Ascending aorta (tissue), 2 donors: ENCODE results near the gene LSS. TPM values are rescaled to one million over a fixed set of nuclear protein-coding genes. Genes with fewer than 3 reads are reported as not detected.

Experiments
- DNase-seq, 2 donors: peaks; one replicate each; pipeline ENCODE4 v3.0.0-alpha.2; 2019; ENCODE audit warnings: low spot score in 2 of 2
- H3K27ac ChIP-seq, 2 donors: fragments of 200-600 bp; sonication (generic); one replicate each; pipeline ENCODE4 v1.5.1; 2016 to 2017; ENCODE audit warnings: mild to moderate bottlenecking in 1 of 2
- H3K27me3 ChIP-seq: fragments of 200-600 bp; sonication (generic); one replicate; pipeline ENCODE4 v1.5.1; 2017
- H3K36me3 ChIP-seq, 2 donors: fragments of 200-600 bp; sonication (generic); one replicate each; pipeline ENCODE4 v1.5.1; 2016
- H3K4me1 ChIP-seq, 2 donors: fragments of 200-600 bp; sonication (generic); one replicate each; pipeline ENCODE4 v1.5.1; 2016 to 2017; ENCODE audit warnings: mild to moderate bottlenecking in 1 of 2
- H3K4me3 ChIP-seq, 2 donors: fragments of 200-600 bp; sonication (generic); one replicate each; pipeline ENCODE4 v1.5.1; 2016 to 2017; ENCODE audit warnings: mild to moderate bottlenecking in 1 of 2
- H3K9me3 ChIP-seq, 2 donors: fragments of 200-600 bp; sonication (generic); one replicate each; pipeline ENCODE4 v1.5.1; 2016
- intact Hi-C: fragments of 100-400 bp; cut with DNase I; formaldehyde crosslinking; loops from one replicate; pipeline ENCODE4 v1.15.1; 2023
- total RNA-seq: library from RNA; depleted of rRNA; stranded (reverse); fragments of >200 nt; gene quantifications from one replicate; pipeline ENCODE4 v1.1.0, GENCODE V29; 2016
- TF ChIP-seq, protein P1 (sequence below), 3 experiments: fragments of 200-600 bp in 2 of 3; fragments of 450-650 bp in 1 of 3; sonication (generic) in 2 of 3; IDR thresholded peaks; one replicate each; pipeline ENCODE4 v1.5.1; 2016 to 2019; ENCODE audit warnings: antibody characterized with exemption in 3 of 3, mild to moderate bottlenecking in 1 of 3, moderate library complexity in 1 of 3

Gene LSS
- total RNA-seq, 1 donor from 2014 or later, result 49.4 TPM

DNA sequence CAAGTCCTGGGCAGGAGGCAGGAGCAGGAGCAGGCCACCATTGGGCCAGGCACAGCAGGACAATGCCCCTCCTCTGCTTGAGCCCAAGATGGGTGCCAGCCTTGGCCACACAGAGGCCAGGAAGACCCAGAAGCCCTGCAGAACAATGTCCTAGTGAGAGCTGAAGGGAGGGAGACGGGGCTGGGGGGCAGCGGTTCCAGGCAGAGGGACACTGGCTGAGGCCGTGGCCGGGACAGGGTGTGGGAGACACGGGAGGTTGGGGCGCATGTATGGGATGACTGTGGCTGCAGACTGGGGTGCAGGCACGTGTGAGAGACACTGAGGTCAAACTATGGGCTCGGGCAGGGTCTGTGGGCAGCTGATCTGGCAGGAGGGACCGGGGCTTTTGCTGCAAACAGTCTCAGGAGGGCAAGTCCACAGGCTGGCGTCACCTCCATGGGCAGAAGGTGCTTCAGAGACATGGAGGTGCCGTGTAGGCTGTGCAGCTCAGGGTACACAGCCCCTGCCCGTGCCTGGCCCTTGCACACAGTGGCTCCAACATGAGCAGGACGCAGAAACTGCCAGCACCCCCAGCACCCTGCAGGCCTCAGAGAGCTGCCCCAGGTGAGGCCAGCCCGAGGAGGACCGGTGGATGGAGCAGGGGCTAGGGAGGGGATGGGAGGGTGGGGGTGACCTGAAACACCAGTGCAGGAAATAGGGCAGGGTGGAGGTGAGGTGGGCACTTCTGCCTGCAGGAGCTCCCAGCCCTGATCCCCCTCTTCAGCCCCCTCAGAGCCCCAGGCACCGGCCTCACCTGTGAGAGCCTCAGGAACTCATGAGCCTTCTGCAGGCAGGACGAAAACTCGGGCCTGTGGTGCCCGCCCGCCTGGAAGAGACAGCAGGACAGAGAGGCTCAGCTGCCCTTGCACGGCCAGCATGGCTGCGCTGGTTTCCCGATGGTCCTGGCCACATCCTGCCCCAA, 19.5 kb downstream of the LSS start:
- Histone ChIP-seq H3K4me1 (no peaks in the 10 kb centered on the region), H3K4me3 (no peak overlapping the region), H3K27ac (no peak overlapping the region), H3K9me3 (no peaks in the 10 kb centered on the region), H3K36me3 (peaks cover 77 to 89% of the 10 kb centered on the region in 2 donors), H3K27me3 (no peaks in the 10 kb centered on the region)
- TF ChIP-seq, protein P1, sequence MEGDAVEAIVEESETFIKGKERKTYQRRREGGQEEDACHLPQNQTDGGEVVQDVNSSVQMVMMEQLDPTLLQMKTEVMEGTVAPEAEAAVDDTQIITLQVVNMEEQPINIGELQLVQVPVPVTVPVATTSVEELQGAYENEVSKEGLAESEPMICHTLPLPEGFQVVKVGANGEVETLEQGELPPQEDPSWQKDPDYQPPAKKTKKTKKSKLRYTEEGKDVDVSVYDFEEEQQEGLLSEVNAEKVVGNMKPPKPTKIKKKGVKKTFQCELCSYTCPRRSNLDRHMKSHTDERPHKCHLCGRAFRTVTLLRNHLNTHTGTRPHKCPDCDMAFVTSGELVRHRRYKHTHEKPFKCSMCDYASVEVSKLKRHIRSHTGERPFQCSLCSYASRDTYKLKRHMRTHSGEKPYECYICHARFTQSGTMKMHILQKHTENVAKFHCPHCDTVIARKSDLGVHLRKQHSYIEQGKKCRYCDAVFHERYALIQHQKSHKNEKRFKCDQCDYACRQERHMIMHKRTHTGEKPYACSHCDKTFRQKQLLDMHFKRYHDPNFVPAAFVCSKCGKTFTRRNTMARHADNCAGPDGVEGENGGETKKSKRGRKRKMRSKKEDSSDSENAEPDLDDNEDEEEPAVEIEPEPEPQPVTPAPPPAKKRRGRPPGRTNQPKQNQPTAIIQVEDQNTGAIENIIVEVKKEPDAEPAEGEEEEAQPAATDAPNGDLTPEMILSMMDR (IDR thresholded peaks at IDR 0.05), result no peak
- intact Hi-C loops, result no loop called here
- DNase-seq, result peak in 1 of 2 donors; percentile 57

DNA sequence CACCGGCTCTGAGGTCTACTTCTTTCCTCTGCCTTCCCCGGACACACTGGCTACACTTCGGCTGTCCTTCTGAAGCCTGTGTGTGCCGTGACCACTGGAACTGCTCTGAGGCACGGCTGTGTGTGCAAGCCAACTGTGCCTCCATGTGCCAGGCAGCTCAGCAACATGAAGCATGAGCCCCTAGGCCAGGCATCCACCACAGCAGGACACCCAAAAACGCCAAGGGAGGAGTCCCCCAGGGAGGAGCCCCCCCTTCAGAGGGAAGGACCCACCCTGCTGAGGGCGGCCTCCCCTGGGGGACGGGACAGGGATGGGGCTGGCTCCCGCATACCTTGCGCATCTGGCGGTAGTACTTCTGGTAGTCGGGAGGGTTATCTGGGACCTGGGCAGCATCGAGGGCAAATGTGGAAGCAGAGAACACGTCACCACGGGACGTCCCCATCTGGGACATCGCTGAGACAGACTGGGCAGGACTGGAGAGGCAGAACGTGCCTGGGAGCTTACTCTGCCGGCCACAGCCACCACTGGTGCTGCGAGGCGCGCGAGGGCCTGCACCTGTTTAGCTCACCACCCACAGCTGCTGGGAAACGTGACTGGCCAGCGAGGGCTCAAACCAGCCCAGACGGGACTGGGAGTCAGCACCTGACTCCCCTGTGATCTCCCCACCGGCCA, 20.5 kb downstream of the LSS start:
- DNase-seq, result peak in 1 of 2 donors; percentile 53
- TF ChIP-seq, protein P1 (IDR thresholded peaks at IDR 0.05), result no peak
- Histone ChIP-seq H3K4me1 (no peaks in the 10 kb centered on the region), H3K27ac (no peak overlapping the region), H3K9me3 (no peaks in the 10 kb centered on the region), H3K27me3 (no peaks in the 10 kb centered on the region), H3K4me3 (no peak overlapping the region), H3K36me3 (peaks cover 77 to 87% of the 10 kb centered on the region in 2 donors)
- intact Hi-C loops, result no loop called here

DNA sequence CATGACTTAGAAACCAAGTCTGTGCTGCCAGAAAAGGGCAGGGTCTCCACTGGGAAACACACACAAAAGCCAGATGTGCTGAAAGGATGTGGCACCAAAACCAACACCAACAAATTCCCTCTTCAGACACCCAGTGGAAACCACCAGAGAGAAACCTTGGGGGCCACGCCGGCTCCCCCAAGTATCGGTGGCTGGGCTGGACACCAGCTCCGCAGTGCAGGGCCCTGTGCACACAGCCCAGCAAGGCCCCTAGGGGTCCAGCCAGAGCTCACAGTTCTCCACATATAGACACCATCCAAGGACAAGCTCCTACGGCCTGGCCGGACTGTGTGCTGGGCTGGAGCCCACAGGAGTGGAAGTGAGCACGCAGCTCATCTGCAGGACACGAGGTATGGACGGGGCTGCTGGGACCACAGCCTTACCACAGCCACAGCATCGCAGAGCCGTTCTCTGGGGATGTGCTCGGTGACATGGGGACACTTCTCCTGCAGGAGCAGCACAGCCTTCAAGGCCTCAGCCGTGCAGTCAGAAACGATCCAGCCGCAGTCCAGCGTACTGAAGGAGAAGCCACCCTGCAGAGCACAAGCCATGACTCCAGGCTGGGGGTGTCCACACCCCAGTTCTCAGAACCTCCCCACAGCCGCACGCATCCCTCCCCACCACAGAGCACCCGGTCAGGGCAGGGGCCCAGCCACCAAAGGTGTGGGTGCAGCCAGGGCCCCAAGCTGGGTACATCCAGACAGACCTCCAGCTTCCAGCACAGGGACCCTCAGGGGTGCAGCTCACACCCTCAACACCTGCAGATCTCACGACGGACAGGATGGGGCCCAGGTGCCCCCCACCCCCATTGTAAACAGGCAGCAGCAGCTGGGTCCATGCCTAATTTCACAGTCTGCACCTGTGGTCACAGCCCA, 21.3 kb downstream of the LSS start:
- DNase-seq, result peak in 1 of 2 donors; percentile 58
- H3K36me3 ChIP-seq, result peaks cover 75 to 87% of the 10 kb centered on the region in 2 donors
- H3K27ac ChIP-seq, result no peak overlapping the region
- H3K4me1 ChIP-seq, result no peaks in the 10 kb centered on the region
- H3K27me3 ChIP-seq, result no peaks in the 10 kb centered on the region
- no peak overlapping the region for H3K4me3 ChIP-seq
- intact Hi-C loops, result no loop called here
- H3K9me3 ChIP-seq, result no peaks in the 10 kb centered on the region
- TF ChIP-seq, protein P1 (IDR thresholded peaks at IDR 0.05), result no peak

- no peak overlapping the region for H3K27ac ChIP-seq
- intact Hi-C loops, result no loop called here
- no peak overlapping the region for H3K4me3 ChIP-seq
- H3K9me3 ChIP-seq, result no peaks in the 10 kb centered on the region
- DNase-seq, result peak in 1 of 2 donors; percentile 43
- peaks cover 70 to 79% of the 10 kb centered on the region in 2 donors for H3K36me3 ChIP-seq
- TF ChIP-seq, protein P1 (IDR thresholded peaks at IDR 0.05), result no peak
- H3K27me3 ChIP-seq, result no peaks in the 10 kb centered on the region
- no peaks in the 10 kb centered on the region for H3K4me1 ChIP-seq
Observed at GRCh38 chr21:46206163-46207005, 22.2 kb downstream of the LSS start.
